GM10266 (cell line): Measurements from ENCODE around the gene PGA5.

Experiments used
- DNase-seq: peaks from one replicate; pipeline ENCODE4 v3.0.0; 2012; ENCODE audit errors: extremely low spot score
- TF ChIP-seq, protein P1 (sequence below): IDR thresholded peaks from 2 replicates; pipeline ENCODE4 v1.5.1; 2012; ENCODE audit warnings: mild to moderate bottlenecking, low read depth; ENCODE audit not compliant: control insufficient read depth, insufficient read depth; ENCODE audit errors: missing control alignments

Gene PGA5

DNA sequence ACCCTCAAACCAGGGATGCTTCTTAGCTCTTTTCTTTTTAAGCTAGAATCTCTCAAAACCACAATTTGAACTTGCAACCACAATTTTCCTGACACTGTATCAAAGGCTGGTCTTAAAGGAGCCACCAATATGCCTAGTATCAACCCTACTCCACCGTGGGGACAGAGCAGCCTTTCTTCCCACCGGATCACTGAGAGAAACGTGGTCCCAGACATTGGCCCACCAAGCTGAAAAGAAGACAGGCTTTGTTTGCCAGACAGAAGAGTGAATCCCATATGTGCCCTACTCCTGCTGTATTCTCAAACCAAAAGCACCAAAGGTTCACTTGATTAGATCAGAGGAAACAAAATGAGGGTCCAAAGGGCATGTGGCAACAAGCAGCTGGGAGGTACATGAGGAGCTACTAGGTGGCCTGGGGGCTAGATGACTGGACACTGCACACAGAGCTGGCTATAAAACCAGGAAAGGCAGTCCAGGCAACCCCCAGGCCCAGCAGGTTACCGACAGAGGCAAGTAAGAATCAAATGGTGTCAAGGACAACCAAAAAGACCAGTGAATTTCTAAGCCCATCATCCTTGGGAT lies 57.8 kb downstream of the PGA5 start:
- TF ChIP-seq, protein P1, sequence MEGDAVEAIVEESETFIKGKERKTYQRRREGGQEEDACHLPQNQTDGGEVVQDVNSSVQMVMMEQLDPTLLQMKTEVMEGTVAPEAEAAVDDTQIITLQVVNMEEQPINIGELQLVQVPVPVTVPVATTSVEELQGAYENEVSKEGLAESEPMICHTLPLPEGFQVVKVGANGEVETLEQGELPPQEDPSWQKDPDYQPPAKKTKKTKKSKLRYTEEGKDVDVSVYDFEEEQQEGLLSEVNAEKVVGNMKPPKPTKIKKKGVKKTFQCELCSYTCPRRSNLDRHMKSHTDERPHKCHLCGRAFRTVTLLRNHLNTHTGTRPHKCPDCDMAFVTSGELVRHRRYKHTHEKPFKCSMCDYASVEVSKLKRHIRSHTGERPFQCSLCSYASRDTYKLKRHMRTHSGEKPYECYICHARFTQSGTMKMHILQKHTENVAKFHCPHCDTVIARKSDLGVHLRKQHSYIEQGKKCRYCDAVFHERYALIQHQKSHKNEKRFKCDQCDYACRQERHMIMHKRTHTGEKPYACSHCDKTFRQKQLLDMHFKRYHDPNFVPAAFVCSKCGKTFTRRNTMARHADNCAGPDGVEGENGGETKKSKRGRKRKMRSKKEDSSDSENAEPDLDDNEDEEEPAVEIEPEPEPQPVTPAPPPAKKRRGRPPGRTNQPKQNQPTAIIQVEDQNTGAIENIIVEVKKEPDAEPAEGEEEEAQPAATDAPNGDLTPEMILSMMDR: no peak
- DNase-seq: no peak
